Activated T-cell treated with anti-CD3 and anti-CD28 coated beads, Interleukin-2, amount 50 U/mL, for 24 hours (primary cell): Measurements from ENCODE around the gene PABPN1L.

Experiments
- DNase-seq: peaks from one replicate; pipeline ENCODE4 v3.0.0-alpha.2; 2020
- H3K27ac Mint-ChIP-seq: 2 replicates; pipeline ENCODE4 v1.8.0; 2020; ENCODE audit warnings: mild to moderate bottlenecking, mixed read lengths
- H3K27me3 Mint-ChIP-seq: 2 replicates; pipeline ENCODE4 v1.8.0; 2020; ENCODE audit warnings: mixed read lengths
- H3K36me3 Mint-ChIP-seq: 2 replicates; pipeline ENCODE4 v1.8.0; 2020; ENCODE audit warnings: low read depth, mixed read lengths
- H3K4me1 Mint-ChIP-seq: 2 replicates; pipeline ENCODE4 v1.8.0; 2020; ENCODE audit warnings: low read depth, mixed read lengths
- H3K4me3 Mint-ChIP-seq: 2 replicates; pipeline ENCODE4 v1.8.0; 2020; ENCODE audit warnings: mild to moderate bottlenecking, moderate library complexity, mixed read lengths
- H3K9me3 Mint-ChIP-seq: 2 replicates; pipeline ENCODE4 v1.8.0; 2020; ENCODE audit warnings: mixed read lengths

Gene PABPN1L, protein sequence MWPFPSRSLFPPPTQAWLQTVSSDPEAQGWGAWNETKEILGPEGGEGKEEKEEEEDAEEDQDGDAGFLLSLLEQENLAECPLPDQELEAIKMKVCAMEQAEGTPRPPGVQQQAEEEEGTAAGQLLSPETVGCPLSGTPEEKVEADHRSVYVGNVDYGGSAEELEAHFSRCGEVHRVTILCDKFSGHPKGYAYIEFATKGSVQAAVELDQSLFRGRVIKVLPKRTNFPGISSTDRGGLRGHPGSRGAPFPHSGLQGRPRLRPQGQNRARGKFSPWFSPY

DNA sequence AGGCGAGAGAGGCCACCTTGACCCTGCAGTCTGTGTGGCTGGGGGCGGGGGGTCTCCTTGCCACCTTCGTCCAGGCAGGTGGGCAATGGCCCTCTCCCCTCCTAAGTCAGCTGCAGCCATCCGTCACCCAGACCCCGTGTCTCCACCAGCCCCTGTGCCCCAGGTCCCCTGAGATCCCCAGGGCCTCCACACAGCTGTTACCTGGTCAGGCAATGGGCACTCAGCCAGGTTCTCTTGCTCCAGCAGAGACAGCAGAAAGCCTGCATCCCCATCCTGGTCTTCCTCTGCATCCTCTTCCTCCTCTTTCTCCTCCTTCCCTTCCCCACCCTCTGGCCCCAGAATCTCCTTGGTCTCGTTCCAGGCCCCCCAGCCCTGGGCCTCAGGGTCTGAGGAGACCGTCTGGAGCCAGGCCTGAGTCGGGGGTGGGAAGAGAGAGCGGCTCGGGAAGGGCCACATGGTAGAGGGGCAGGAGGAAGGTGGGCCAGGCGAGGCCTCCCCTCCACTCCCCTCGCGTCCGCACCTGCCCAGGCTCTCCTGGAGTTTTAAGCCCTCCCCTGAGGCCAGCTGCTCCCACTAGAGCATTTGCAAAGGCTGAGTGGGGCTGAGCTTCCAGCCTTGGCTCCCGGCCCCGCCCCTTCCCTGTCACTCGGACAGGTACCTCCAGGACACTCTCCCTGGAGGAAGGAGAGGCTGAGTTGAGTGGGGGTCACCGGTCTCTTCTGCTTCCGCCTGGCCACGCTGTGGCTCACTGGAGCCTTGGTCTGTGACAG, at the start of gene PABPN1L:
TSS of gene PABPN1L (minus strand) at position 510 of the 770 bp plus-strand sequence. CDS start at position 456, 54 bp downstream.
- Mint-ChIP-seq H3K4me3 (no peak within 1 kb of the TSS), H3K4me1 (peaks cover 6% of the 10 kb centered on the region), H3K36me3 (peaks cover 18% of the 10 kb centered on the region), H3K27me3 (peaks cover 19% of the 10 kb centered on the region), H3K9me3 (no peaks in the 10 kb centered on the region), H3K27ac (no peak within 1 kb of the TSS)
- no peak for DNase-seq

DNA sequence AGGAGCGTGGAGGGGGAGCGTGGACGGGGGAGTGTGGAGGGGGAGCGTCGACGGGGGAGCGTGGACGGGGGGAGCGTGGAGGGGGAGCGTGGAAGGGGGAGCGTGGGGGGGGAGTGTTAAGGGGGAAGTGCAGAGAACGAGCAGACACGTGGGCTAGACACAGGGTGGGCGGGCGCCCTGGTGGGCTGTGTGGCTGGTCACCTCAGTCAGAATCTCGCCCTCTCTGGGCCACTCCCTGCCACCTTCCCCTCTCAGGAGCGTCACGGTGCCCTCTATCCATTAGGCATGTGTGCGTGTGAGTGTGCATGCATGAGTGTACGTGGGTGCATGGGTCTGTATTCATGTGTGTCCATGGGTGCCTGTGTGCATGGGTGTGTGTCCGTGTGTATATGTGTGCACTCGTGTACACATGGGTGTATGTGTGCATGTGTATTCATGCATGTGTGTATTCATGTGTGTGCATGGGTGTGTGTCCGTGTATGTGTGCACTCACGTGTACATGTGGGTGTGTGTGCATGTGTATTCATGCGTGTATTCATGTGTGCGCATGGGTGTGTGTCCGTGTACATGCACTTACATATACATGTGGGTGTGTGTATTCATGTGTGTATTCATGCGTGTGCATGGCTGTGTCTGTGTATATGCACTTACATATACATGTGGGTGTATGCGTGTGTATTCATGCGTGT, 49.3 kb upstream of the PABPN1L start:
- DNase-seq = no peak
- Mint-ChIP-seq H3K36me3 (no peaks in the 10 kb centered on the region), H3K4me1 (no peaks in the 10 kb centered on the region), H3K27ac (no peak overlapping the region), H3K9me3 (no peaks in the 10 kb centered on the region), H3K27me3 (peaks cover 7% of the 10 kb centered on the region), H3K4me3 (no peak overlapping the region)

DNA sequence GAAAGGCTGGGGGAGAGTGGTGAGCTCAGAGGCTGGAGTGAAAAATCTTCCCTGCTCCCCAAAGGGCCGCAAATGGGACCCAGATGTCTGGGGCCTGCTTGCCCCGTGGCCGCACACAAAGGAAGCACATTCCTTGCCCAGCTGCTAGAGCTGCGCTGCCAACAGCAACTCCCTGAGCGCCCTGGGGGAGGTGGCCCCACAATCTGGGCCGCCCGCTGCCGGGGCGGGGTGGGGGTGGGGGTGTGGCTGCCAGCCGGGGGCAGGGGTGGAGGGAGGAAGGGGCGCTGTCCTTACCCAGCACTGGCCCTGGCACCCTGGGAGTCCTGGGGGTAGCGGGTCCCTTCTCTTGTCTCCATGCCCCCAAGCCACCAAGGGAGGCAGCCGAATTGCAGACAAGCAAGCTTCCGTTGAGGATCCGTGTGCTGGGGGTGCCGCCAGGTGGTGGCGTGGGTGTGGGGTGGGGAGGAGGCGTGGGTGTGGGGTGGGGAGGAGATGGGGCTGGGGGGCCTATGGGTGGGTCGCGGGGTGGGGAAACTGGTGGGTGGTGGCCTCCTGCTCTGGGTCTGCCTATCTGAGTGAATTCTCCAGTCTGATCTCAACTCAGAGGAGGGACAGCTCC, 48.4 kb upstream of the PABPN1L start:
- Mint-ChIP-seq H3K4me1 (no peaks in the 10 kb centered on the region), H3K27ac (no peak overlapping the region), H3K9me3 (no peaks in the 10 kb centered on the region), H3K36me3 (no peaks in the 10 kb centered on the region), H3K27me3 (peaks cover 3% of the 10 kb centered on the region), H3K4me3 (no peak overlapping the region)
- no peak for DNase-seq

DNA sequence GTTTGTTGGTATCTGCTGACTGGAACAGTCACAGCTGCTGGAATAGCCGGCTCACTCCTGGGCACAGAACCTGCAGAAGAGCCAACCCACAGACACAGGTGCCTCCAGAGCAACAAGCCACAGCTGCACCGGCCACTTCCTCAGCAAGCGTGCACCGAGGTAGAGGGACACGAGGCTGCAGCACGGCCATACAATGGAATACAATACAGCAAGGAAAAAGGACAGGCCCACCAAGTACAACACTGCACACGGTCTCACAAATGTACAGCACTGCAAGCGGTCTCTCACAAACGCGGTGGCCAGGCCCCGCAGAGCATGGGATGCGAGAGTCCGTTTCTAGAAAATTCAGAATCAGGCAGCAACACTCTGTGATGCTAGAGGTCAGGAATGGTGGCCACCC, 47.4 kb upstream of the PABPN1L start:
- no peak overlapping the region for H3K4me3 Mint-ChIP-seq
- no peak overlapping the region for H3K27ac Mint-ChIP-seq
- no peak for DNase-seq
- no peaks in the 10 kb centered on the region for H3K4me1 Mint-ChIP-seq
- H3K36me3 Mint-ChIP-seq = no peaks in the 10 kb centered on the region
- peaks cover 3% of the 10 kb centered on the region for H3K27me3 Mint-ChIP-seq
- no peaks in the 10 kb centered on the region for H3K9me3 Mint-ChIP-seq

DNA sequence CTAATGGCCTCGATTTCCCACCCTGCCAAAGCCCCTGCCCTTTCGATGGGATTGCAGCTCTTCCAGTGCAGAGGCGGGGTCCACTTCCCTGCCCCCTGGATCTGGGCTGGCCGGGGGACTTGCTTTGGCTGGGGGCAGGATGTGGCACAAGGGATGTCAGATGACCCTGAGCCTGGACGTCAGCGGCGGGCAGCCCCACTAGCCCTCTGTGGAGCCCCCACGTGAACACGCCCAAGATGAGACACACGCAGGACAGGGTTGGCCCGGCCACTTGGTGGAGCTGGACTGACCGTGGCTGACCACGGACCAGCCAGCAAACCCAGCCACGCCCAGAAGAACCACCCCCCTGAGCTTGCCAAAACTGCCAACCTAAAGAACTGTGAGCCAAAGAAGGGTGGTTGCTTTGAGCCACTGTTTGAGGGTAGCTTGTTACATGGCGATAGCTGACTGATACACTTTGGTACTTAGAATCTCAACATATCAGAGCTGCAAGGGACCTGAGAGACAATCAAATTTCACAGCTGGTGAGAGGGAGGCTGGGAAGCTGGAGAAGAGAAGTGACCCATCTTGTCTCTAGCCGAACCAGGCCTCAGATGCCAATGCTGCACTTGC, 46.6 kb upstream of the PABPN1L start:
- no peaks in the 10 kb centered on the region for H3K36me3 Mint-ChIP-seq
- no peak overlapping the region for H3K4me3 Mint-ChIP-seq
- no peaks in the 10 kb centered on the region for H3K4me1 Mint-ChIP-seq
- H3K9me3 Mint-ChIP-seq = no peaks in the 10 kb centered on the region
- H3K27ac Mint-ChIP-seq = no peak overlapping the region
- H3K27me3 Mint-ChIP-seq = peaks cover 3% of the 10 kb centered on the region
- no peak for DNase-seq

DNA sequence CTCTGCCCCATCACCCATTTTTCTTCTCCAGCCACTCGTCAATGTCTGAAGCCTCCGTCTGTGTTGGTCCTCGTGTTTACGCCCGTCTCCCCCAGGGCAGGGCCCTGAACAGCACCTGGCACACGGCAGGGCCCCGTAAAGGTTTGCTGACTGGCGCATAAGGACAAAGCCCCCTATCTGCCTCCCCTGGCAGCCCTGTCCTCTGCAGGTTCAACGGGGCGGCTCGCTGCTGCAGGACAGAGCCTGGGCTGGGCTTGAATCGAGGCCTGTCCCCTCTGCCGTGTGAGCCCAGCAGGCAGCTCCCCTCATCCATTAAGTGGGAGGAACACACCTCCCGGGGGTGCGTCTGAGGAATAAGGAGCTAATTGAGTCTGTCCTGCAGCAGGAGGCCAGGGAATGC, 46.1 kb upstream of the PABPN1L start:
- Mint-ChIP-seq H3K36me3 (no peaks in the 10 kb centered on the region), H3K27ac (no peak overlapping the region), H3K4me3 (no peak overlapping the region), H3K4me1 (no peaks in the 10 kb centered on the region), H3K27me3 (peaks cover under 1% of the 10 kb centered on the region), H3K9me3 (no peaks in the 10 kb centered on the region)
- no peak for DNase-seq

DNA sequence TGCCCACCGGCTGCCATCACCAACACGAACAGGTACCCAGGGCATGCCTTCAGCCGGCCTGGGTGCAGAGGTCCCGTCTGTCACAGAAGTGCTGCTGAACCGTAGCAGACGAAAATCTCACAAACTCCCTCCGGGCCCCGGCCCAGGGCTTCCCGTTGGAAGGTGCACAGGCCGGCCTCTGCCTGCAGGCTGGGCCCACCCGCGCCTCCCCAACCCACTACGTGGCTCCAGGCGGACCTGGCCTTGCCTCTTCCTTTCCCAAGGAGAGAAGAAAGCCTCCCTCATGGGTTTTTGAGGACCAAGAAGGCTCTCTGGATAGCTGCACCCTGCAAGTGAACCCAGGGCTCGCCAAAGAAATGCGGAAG, 45.5 kb upstream of the PABPN1L start:
- no peaks in the 10 kb centered on the region for H3K4me1 Mint-ChIP-seq
- DNase-seq = no peak
- H3K36me3 Mint-ChIP-seq = no peaks in the 10 kb centered on the region
- H3K4me3 Mint-ChIP-seq = no peak overlapping the region
- no peaks in the 10 kb centered on the region for H3K27me3 Mint-ChIP-seq
- H3K27ac Mint-ChIP-seq = no peak overlapping the region
- H3K9me3 Mint-ChIP-seq = no peaks in the 10 kb centered on the region

DNA sequence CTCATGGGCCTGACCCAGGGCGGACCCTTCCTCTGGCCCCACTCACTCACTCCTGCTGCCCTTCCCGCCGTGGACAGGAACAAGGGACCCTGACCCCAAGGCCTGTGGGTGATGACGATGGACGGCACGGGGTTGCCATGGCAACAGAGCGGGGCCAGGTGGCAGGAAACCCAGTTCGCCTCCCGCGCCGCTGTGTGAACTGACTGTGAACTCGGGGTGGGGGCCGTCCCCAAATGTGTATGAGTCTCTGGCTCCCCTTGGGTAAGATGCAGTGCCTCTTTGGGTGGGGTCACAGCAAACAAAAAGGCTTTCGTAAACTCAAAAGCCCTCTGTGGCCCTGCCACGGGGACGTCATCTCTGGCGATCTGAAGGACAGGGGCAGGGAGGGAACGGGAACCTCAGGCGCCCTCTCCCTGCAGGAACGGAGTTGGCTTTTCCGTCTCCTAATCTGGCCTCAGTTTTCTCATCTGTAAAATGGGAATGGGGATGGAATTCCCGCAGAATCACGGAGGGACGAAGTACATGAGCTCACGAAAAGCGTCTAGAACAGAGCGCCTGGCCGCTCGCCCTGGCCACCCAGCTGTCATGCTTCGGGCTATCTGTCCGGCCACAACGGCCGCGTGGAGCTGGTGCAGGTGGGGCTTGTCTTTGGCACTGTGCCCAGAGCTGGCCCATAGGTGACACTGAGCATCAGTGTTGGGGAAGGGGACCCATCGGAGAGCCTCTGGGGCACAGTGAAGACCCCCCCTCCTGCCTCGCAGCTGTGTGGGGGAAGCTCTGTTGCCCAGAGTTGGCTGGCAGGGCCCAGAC, 44.9 kb upstream of the PABPN1L start:
- H3K36me3 Mint-ChIP-seq = no peaks in the 10 kb centered on the region
- H3K27me3 Mint-ChIP-seq = no peaks in the 10 kb centered on the region
- DNase-seq = no peak
- no peak overlapping the region for H3K27ac Mint-ChIP-seq
- no peaks in the 10 kb centered on the region for H3K9me3 Mint-ChIP-seq
- H3K4me3 Mint-ChIP-seq = no peak overlapping the region
- no peaks in the 10 kb centered on the region for H3K4me1 Mint-ChIP-seq

DNA sequence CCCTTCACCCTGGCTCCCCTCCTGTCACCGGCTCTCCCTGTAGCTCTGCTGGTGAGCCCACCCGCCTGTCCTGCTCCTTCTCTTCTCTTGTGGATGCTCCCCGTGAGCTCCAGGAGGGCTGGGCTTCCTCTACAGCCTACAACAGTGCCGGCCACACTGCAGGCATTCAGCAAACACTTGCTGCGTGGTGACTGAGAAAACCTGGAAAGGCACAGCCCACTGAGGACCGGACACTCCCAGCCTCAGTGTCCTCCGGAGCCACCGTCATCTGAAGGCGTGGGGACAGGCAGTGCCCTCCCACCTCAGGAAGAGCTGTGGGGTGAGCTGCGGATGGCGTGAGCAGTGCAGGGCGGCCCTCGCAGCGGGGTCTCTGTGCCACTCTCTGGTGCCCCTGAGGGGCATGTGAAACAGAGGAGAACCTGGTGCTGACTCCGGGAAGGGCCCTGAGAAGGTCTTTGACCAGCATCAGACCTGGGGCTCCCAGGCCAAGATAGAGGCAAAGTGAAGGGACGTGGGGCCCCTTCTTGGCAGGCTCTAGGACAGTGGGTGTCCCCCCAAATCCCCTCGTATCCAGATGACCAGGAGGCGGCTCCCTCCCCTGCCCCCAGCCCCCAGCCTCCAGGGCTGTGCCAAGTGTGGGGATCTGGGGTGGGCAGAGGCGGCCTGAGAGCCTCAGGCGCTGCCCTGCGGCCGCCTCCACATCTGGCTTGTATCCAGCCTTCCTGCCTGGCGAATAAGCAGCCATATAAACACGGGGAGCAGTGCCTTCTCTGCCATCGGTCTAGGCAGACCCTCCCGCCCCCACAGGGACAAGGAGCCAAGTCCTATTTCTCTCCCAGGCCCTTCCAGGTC, 44.0 kb upstream of the PABPN1L start:
- Mint-ChIP-seq H3K27ac (no peak overlapping the region), H3K27me3 (no peaks in the 10 kb centered on the region), H3K4me1 (no peaks in the 10 kb centered on the region)

DNA sequence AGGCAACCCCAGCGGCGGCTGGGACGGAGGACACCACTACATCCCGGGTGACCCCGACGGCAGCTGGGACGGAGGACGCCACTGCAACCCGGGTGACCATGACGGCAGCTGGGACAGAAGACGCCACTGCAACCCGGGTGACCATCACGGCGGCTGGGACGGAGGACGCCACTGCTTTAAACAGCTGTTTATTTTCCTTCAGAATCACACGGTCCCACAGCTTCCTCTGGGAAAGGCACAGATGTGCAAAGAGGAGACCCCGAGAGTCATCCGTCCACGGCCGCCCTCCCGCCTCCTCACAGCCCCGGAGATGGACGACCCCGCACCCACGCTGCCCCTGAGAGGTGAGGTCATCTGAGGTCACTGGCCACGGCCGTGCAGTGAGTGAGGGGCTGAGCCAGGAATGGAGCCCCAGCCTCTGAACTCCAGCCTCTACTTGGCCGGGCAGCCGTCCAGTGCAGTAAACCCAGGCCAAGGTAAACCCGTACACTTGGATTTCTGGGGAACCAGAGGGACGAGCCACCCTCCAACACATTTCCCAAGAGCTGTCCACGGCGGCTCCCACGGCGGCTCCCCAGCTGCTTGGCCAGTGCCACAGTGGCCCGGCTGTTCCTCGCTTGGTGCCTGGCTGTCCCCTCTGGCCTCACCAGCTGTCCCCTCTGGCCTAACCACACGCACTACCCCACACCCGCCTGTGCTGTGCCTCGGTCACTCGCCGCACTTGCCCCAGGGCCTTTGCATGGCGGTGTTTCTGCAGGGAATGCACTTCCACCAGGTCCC, 43.2 kb upstream of the PABPN1L start:
- Mint-ChIP-seq H3K4me3 (no peak overlapping the region), H3K9me3 (no peaks in the 10 kb centered on the region), H3K27ac (no peak overlapping the region), H3K4me1 (no peaks in the 10 kb centered on the region), H3K27me3 (no peaks in the 10 kb centered on the region), H3K36me3 (no peaks in the 10 kb centered on the region)
- no peak for DNase-seq

More for the DNA sequence above, 44.0 kb upstream of the PABPN1L start:
- Mint-ChIP-seq H3K9me3 (no peaks in the 10 kb centered on the region), H3K36me3 (no peaks in the 10 kb centered on the region), H3K4me3 (no peak overlapping the region)
- no peak for DNase-seq

DNA sequence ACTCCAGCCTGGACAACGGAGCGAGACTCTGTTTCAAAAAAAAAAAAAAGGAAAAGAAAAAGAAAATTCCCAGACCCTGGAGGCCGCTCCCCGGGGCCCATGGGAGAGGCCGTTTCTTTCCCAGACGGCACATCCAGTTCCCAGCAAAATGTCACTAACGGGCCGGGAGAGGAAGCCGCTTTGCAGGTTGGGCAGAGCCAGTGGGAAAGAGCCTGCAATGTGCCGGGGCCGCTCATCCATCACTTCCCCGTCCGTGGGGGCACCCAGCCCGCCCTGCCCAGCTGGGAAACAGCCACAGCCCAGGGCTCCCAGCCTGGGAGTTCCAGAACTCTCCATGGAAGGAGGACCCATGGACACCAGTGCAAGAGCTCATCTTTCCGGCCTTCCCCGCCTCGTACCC, 41.8 kb upstream of the PABPN1L start:
- H3K27ac Mint-ChIP-seq = no peak overlapping the region

DNA sequence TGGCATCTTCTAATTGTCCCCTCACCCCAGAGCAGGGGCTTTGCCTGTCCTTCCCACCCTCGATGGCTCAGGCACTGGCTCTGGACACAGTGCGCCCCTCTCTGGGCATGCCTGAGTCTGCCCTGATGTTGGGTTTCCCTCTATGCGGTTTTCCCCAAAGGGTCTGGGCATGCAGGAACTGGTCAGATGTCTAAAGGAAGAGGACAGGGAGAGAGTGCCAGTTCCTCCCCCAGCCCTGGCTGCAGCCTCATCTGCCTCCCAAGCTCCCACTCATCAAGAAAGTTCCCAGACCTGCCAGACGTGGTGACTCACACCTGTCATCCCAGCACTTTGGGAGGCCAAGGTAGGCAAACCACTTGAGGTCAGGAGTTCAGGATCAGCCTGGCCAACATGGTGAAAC, 41.3 kb upstream of the PABPN1L start:
- Mint-ChIP-seq H3K27me3 (no peaks in the 10 kb centered on the region), H3K9me3 (no peaks in the 10 kb centered on the region), H3K4me3 (no peak overlapping the region), H3K4me1 (no peaks in the 10 kb centered on the region), H3K36me3 (no peaks in the 10 kb centered on the region), H3K27ac (no peak overlapping the region)
- DNase-seq = no peak

More for the DNA sequence above, 41.8 kb upstream of the PABPN1L start:
- H3K4me1 Mint-ChIP-seq = no peaks in the 10 kb centered on the region
- no peaks in the 10 kb centered on the region for H3K36me3 Mint-ChIP-seq
- H3K9me3 Mint-ChIP-seq = no peaks in the 10 kb centered on the region
- no peak for DNase-seq
- H3K4me3 Mint-ChIP-seq = no peak overlapping the region
- no peaks in the 10 kb centered on the region for H3K27me3 Mint-ChIP-seq
